Stomach (tissue), 9 donors: ENCODE data around the gene RNLS. TPM values are rescaled to one million over a fixed set of nuclear protein-coding genes. Genes with fewer than 3 reads are reported as not detected.

Experiments
- DNase-seq, 2 donors: peaks; one replicate each; pipeline versions ENCODE4 v3.0.0 to v3.0.0-alpha.2; 2013 to 2019
- H3K27ac ChIP-seq, 5 donors: fragments of 200-600 bp in 4 of 5; sonication (generic) in 4 of 5; one replicate each; pipeline ENCODE4 v1.5.1; 2013 to 2019; ENCODE audit warnings: mild to moderate bottlenecking in 1 of 5, moderate library complexity in 1 of 5
- H3K27me3 ChIP-seq, 3 donors: fragments of 200-600 bp; sonication (generic); one replicate each; pipeline ENCODE4 v1.5.1; 2017 to 2019; ENCODE audit warnings: mixed run types in 1 of 3
- H3K36me3 ChIP-seq, 4 donors: fragments of 200-600 bp; sonication (generic); 1 replicate in 3 of 4; 2 replicates in 1 of 4; pipeline ENCODE4 v1.5.1; 2016 to 2019
- H3K4me1 ChIP-seq, 4 donors: fragments of 200-600 bp; sonication (generic); one replicate each; pipeline ENCODE4 v1.5.1; 2016 to 2019
- H3K4me3 ChIP-seq, 4 donors: fragments of 200-600 bp; sonication (generic) in 3 of 4; one replicate each; pipeline ENCODE4 v1.5.1; 2016 to 2019; ENCODE audit warnings: mild to moderate bottlenecking in 1 of 4
- H3K9me3 ChIP-seq, 4 donors: fragments of 200-600 bp; sonication (generic); one replicate each; pipeline ENCODE4 v1.5.1; 2016 to 2019
- CTCF ChIP-seq, 7 experiments: fragments of 450-650 bp in 4 of 7; fragments of 200-600 bp in 3 of 7; sonication (generic) in 3 of 7; IDR thresholded peaks; one replicate each; pipeline ENCODE4 v1.5.1; 2016 to 2019; ENCODE audit warnings: antibody characterized with exemption in 7 of 7, control low read depth in 2 of 7, mild to moderate bottlenecking in 1 of 7
- EP300 ChIP-seq: sonication (generic); formaldehyde crosslinking; IDR thresholded peaks from one replicate; pipeline ENCODE4 v1.6.1; 2017; ENCODE audit warnings: antibody characterized with exemption
- POLR2A ChIP-seq, 4 donors: fragments of 450-650 bp; IDR thresholded peaks; one replicate each; pipeline ENCODE4 v1.6.1; 2016; ENCODE audit warnings: antibody characterized with exemption in 4 of 4, control low read depth in 2 of 4, mild to moderate bottlenecking in 1 of 4, moderate library complexity in 1 of 4
- POLR2AphosphoS5 ChIP-seq, 3 donors: sonication (generic); formaldehyde crosslinking; IDR thresholded peaks; one replicate each; pipeline ENCODE4 v1.6.1; 2016; ENCODE audit warnings: antibody characterized with exemption in 3 of 3
- whole genome bisulfite sequencing, 5 donors: extraction: QIAGEN DNeasy Blood & Tissue Kit in 3 of 5; methylation state at CpG; one replicate each; pipeline versions ENCODE4 v1.1.5 to v1.1.7; 2013 to 2018; 5-methylcytosine and 5-hydroxymethylcytosine counted together
- intact Hi-C: fragments of 100-400 bp; cut with DNase I; formaldehyde crosslinking; loops from one replicate; pipeline ENCODE4 v1.15.1; 2023; ENCODE audit warnings: low total_unique reads
- polyA plus RNA-seq, 3 donors: library from polyadenylated mRNA; stranded (reverse); fragments of 200-250 nt; gene quantifications; one replicate each; pipeline ENCODE4 v1.2.3, GENCODE V29; 2013
- total RNA-seq, 5 donors: library from RNA; depleted of rRNA; stranded (reverse); fragments of >200 nt; gene quantifications; one replicate each; pipeline versions ENCODE4 v1.1.0 to v1.2.3, GENCODE V29; 2014 to 2016
- donor health status: healthy with polysubstance abuse.
- donor health status: Bipolar disorder and iron deficiency.
- donor health status: healthy.

Gene RNLS
- total and polyA plus RNA-seq, 8 donors, result 6.7 to 21.5 (median 11.6) TPM; not detected in 2

- DNase-seq, result no peak
- no peaks in the 10 kb centered on the region for H3K9me3 ChIP-seq
- H3K36me3 ChIP-seq, result no peaks in the 10 kb centered on the region
- H3K4me1 ChIP-seq, result peaks cover 0 to 3% (median 0%) of the 10 kb centered on the region in 4 donors
- H3K27me3 ChIP-seq, result no peaks in the 10 kb centered on the region
- WGBS, 5 donors, result 40 to 74% (median 53%) methylated on average over 2 of the region's 2 CpGs
- no peak overlapping the region for H3K27ac ChIP-seq
- TF ChIP-seq POLR2A (IDR thresholded peaks at IDR 0.05), result no peak
- TF ChIP-seq CTCF (IDR thresholded peaks at IDR 0.05), result no peak
- no peak for TF ChIP-seq EP300
- no peak for TF ChIP-seq POLR2AphosphoS5 (IDR thresholded peaks at IDR 0.05)
- H3K4me3 ChIP-seq, result no peak overlapping the region
- intact Hi-C loops, result no loop called here
Observed at GRCh38 chr10:88427024-88427423, 156.1 kb downstream of the RNLS start.

- DNase-seq, result no peak
- no peak overlapping the region for H3K4me3 ChIP-seq
- TF ChIP-seq POLR2AphosphoS5 (IDR thresholded peaks at IDR 0.05), result no peak
- TF ChIP-seq POLR2A (IDR thresholded peaks at IDR 0.05), result no peak
- no peak for TF ChIP-seq CTCF (IDR thresholded peaks at IDR 0.05)
- TF ChIP-seq EP300, result no peak
- no peaks in the 10 kb centered on the region for H3K36me3 ChIP-seq
- 56 to 74% (median 69%) methylated on average over 5 of the region's 5 CpGs for WGBS, 5 donors
- H3K27ac ChIP-seq, result no peak overlapping the region
- H3K27me3 ChIP-seq, result no peaks in the 10 kb centered on the region
- intact Hi-C loops, result no loop called here
- peaks cover 0 to 3% (median 0%) of the 10 kb centered on the region in 4 donors for H3K4me1 ChIP-seq
- no peaks in the 10 kb centered on the region for H3K9me3 ChIP-seq
Observed at GRCh38 chr10:88424881-88425280, 158.2 kb downstream of the RNLS start.

GRCh38 chr10:88423732-88424131, 159.4 kb downstream of the RNLS start:
- no peaks in the 10 kb centered on the region for H3K27me3 ChIP-seq
- no peak overlapping the region for H3K4me3 ChIP-seq
- H3K36me3 ChIP-seq, result no peaks in the 10 kb centered on the region
- TF ChIP-seq EP300, result no peak
- TF ChIP-seq CTCF (IDR thresholded peaks at IDR 0.05), result no peak
- no peak for TF ChIP-seq POLR2AphosphoS5 (IDR thresholded peaks at IDR 0.05)
- TF ChIP-seq POLR2A (IDR thresholded peaks at IDR 0.05), result no peak
- peaks cover 0 to 3% (median 0%) of the 10 kb centered on the region in 4 donors for H3K4me1 ChIP-seq
- DNase-seq, result no peak
- intact Hi-C loops, result no loop called here
- no peaks in the 10 kb centered on the region for H3K9me3 ChIP-seq
- no peak overlapping the region for H3K27ac ChIP-seq

GRCh38 chr10:88421590-88421989, 161.5 kb downstream of the RNLS start:
- DNase-seq, result no peak
- intact Hi-C loops, result no loop called here
- Histone ChIP-seq H3K27ac (no peak overlapping the region), H3K36me3 (no peaks in the 10 kb centered on the region), H3K9me3 (no peaks in the 10 kb centered on the region), H3K4me3 (no peak overlapping the region), H3K27me3 (no peaks in the 10 kb centered on the region), H3K4me1 (no peaks in the 10 kb centered on the region)
- WGBS, 5 donors, result 92 to 98% (median 95%) methylated on average over 4 of the region's 4 CpGs
- TF ChIP-seq EP300, result no peak
- no peak for TF ChIP-seq CTCF (IDR thresholded peaks at IDR 0.05)
- TF ChIP-seq POLR2A (IDR thresholded peaks at IDR 0.05), result no peak
- TF ChIP-seq POLR2AphosphoS5 (IDR thresholded peaks at IDR 0.05), result no peak
